Stimulated activated CD4-positive, alpha-beta T cell treated with anti-CD3 and anti-CD28 coated beads, Interleukin-2, amount 100 ng/mL, for 4 hours (primary cell): ENCODE results near the gene CCDC18.

Experiments
- DNase-seq: peaks from one replicate; pipeline ENCODE4 v3.0.0-alpha.2; 2020; ENCODE audit warnings: low read depth

The CCDC18 gene

DNA sequence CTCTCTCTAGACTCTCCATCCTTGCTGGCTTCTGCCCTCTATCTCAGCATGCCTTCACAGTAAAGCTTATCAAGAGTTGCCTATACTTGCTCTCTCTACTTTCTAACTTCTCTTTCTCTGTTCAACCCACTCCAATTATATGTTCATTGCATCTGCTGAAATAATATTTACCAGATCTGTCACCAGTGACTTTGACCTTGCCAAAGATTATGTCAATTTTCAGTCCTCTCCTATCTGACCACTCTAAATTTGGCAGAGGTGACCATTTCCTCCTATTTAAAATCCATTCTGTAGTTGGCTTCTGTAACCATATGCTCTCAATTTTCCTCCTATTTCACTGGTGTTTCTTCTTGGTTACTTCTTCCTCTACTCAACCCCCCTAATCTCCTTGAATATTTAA, 126.4 kb downstream of the CCDC18 start:
- DNase-seq, result no peak

DNA sequence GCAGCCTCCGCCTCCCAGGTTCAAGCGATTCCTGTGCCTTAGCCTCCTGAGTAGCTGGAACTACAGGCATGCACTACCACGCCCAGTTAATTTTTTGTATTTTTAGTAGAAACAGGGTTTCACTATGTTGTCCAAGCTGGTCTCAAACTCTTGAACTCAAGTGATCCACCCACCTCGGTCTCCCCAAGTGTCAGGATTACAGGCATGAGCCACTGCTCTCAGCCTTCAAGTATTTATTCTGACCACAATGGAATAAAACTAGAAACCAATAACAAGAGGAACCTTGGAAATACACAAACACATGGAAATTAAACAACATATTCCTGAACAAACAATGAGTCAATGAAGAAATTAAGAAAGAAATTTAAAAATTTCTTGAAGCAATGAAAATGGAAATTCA, 132.5 kb downstream of the CCDC18 start:
- no peak for DNase-seq

DNA sequence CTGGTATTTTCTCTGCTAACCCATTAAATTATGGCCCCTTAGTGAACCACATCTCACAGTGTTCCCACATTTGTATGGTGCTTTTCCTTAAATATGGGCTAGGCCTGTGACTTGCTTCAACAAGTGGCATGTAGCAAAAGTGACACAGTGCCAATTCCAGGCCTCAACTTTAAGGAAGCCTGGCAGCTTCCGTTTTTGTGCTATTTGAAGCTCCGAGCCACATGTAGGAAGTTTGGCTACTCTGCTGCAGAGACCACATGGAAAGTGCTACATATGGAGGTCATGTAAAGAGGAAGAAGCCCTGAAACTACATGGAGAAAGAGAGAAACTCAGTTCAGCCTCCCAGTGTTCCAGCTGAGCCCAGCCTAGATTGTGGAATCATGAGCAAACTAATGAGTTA, 136.7 kb downstream of the CCDC18 start:
- no peak for DNase-seq

DNA sequence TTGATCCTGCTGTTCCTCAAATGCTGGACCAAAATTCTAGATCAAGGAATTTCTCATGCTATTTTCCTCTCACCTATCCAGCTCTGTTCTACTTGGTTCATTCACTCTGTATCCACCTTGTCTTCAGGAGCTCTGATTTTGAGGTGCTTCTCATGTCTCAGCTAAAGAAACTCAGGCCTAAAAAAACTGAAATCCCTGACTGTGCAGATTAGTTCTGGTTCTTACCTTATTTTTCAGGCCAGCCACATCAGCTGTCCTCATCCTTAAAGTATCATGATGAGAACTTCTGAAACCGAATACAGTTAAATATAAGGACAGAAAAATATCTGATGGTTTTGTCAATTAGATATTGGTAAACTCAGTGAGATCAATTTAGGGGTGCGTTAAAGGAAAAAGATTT, 137.4 kb downstream of the CCDC18 start:
- DNase-seq, result no peak

DNA sequence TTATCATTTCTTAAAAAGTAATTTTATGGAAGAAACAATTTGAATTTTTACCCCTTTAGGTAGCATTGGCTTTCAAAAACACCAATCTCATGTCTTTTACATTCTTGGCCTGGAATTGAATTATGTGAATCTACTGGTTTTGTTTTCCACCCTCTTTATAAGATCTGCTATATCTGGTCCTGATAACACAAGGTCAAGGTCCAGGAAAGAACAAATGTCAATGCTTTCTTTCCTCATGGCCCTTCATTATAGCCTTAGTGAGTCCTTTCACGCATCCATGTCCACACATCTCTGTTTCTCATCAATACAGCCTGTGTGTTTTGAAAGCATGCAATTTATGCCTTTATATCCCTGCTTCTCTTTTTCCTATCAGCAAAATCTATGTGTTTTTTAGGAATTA, 141.2 kb downstream of the CCDC18 start:
- no peak for DNase-seq

DNA sequence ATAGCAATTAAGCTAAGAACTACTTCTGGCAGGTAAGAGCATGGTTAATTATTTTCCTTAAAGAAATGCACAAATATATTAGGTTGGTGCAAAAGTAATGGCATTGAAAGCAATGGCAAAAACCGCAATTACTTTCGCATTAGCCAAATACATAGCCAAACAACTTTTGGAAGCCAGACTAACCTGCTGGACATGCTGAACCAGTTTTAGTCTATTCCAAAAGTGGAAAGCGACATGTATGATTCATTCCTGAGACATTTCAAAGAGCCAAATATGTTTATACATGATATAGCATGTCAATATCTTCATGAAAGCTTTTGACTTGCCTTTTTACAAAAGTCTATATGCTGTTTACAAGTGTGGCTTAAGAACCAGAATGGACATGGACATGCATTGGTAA, 141.8 kb downstream of the CCDC18 start:
- DNase-seq, result no peak

DNA sequence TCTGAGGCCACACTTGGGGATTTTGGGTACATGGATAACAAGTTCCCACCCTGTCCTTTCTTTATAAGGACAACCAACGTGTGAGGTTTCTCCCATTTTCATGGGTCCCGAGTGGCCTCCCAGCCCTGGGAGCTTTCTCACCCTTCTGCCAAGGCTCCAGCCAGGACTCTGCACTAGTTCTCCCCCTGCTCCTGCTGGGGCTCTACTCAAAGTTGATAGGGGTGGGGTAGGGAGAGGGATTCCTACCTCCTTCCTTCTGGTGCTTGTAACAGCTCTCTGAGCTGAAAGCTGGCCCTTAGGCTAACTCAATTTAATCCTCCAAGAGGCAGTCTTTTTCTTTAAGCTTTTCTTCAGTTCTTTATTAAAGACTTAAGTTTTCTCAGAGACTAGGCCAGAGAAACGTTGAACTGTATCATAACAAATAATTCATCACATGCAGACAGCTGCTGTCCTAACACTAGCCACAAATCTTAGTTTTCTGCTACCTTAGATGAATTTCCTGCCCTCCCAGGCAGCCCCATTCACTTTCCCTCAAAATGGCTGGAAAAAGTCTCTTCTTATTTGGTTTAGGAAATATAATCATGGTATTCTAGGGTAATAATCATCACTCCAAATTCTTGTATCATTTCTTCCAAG, 142.8 kb downstream of the CCDC18 start:
- DNase-seq, result no peak

DNA sequence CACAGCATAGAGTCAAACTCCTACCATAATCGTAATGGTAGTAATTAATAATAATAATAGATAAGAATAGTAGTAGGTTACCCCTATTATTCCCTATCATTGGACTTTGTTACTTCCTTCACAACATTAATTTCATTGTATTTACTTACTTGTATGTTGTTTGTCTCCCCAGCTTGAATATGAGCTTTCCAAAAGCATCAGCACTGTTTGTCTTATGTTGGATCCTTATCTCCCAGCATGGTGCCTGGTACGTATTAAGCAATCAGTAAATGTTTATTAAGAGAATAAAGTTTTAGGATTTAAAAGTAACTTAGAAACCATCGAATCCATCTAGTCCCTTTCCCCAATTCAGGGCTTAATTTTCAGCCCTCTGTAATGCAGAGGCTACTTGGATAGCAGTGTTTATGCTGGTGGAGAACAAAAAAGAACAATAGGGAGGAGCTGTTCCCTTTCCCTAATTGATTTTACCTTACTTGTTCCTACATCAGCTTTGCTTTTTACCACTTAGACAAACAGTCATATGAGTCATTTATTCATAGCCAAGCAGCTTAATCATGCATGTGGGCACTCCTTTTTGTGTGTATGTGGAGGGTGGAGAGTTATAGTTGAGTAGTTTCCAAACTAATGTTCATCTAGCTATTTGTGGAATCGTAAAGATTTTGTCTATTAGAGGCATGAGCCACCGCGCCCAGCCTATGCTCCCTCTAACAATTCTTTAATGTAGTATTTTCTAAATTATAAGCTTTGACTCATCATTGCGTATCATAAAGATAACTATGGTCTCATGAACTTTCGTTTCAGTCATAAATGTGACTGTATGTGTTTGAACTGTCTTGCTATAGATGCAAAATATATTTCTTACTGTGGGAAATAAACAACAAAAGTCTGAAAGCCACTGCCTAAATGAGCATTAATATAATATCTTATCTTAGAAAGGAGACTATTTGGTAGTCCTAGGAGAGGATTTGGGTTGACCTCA, 144.3 kb downstream of the CCDC18 start:
- no peak for DNase-seq
